MM.1S (cell line): ENCODE data around the gene KRT78.

ENCODE experiments used
- EZH2 ChIP-seq: fragments of 300-600 bp; sonication (generic); optimal IDR thresholded peaks from 2 replicates; pipeline ENCODE3; 2017; ENCODE audit warnings: low read depth, mild to moderate bottlenecking, antibody characterized with exemption, low read length, mixed read lengths
- EZH2phosphoT487 ChIP-seq: fragments of 300-600 bp; sonication (generic); IDR thresholded peaks from 2 replicates; pipeline ENCODE4 v1.6.1; 2018; ENCODE audit warnings: antibody characterized with exemption, low read length
- TF ChIP-seq, protein P1 (sequence below): fragments of 300-600 bp; sonication (generic); IDR thresholded peaks from 2 replicates; pipeline ENCODE4 v1.5.1; 2016; ENCODE audit warnings: antibody characterized with exemption, low read length, mixed read lengths

DNA sequence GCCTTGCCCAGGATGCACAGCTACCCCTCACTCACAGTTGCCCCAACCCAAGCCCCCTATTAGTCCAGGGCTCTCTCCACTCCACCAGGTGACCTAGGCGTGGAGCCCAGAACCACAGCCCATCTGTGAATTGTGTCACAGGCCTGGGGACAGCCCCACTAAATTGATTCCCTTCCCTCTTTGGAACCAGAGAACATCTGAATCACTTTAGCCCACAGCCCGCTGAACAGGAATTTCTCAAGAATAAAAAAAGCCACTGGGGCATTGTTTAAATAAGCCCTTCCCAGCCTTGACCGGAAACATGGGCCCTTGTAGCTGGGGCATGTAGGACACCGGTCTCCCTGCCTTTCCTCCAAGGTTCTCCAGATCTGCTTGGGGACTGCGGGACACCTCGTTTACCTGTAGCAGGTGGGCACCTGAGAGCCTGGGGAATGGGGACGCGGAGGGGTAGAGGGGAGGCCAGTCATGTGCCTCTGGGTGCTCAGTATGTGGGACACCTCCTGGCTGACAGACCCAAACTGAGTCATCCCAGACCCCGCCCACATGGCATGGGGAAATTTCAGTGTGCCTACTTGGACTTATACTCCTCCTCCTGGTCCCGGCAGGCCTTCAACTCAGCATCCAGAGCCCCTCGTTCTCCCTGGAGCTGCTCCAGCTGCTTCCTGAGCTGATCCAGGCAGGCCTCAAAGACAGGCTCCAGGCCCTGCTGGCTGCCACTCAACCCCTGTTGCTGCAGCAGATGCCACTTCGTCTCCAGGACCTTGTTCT lies 1.3 kb downstream of the KRT78 start:
- TF ChIP-seq EZH2 (no peak), EZH2phosphoT487 (no peak)
- TF ChIP-seq, protein P1, sequence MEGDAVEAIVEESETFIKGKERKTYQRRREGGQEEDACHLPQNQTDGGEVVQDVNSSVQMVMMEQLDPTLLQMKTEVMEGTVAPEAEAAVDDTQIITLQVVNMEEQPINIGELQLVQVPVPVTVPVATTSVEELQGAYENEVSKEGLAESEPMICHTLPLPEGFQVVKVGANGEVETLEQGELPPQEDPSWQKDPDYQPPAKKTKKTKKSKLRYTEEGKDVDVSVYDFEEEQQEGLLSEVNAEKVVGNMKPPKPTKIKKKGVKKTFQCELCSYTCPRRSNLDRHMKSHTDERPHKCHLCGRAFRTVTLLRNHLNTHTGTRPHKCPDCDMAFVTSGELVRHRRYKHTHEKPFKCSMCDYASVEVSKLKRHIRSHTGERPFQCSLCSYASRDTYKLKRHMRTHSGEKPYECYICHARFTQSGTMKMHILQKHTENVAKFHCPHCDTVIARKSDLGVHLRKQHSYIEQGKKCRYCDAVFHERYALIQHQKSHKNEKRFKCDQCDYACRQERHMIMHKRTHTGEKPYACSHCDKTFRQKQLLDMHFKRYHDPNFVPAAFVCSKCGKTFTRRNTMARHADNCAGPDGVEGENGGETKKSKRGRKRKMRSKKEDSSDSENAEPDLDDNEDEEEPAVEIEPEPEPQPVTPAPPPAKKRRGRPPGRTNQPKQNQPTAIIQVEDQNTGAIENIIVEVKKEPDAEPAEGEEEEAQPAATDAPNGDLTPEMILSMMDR: no peak
